HCT116 (cell line): ENCODE measurements around the gene STK36.

Experiments
- CBX3 ChIP-seq: IDR thresholded peaks from 2 replicates; pipeline ENCODE4 v1.6.1; 2012; ENCODE audit warnings: low read depth
- CEBPB ChIP-seq: IDR thresholded peaks from 2 replicates; pipeline ENCODE4 v1.6.1; 2012; ENCODE audit warnings: low read depth
- EZH2 ChIP-seq: fragments of 200-600 bp; sonication (generic); IDR thresholded peaks from 2 replicates; pipeline ENCODE4 v1.6.1; 2017; ENCODE audit warnings: antibody characterized with exemption, mixed run types
- EZH2phosphoT487 ChIP-seq: fragments of 200-600 bp; IDR thresholded peaks from 2 replicates; pipeline ENCODE4 v1.6.1; 2018; ENCODE audit warnings: antibody characterized with exemption, borderline replicate concordance
- POLR2A ChIP-seq: IDR thresholded peaks from 2 replicates; pipeline ENCODE4 v1.7.0; 2011; ENCODE audit warnings: borderline replicate concordance; ENCODE audit not compliant: insufficient read depth, insufficient read length; ENCODE audit errors: extremely low read depth
- POLR2AphosphoS5 ChIP-seq: IDR thresholded peaks from 2 replicates; pipeline ENCODE4 v1.6.1; 2011; ENCODE audit warnings: mild to moderate bottlenecking, low read depth, low read length, moderate library complexity
- RAD21 ChIP-seq: IDR thresholded peaks from 2 replicates; pipeline ENCODE4 v1.6.1; 2012; ENCODE audit warnings: low read depth, mild to moderate bottlenecking
- SP1 ChIP-seq: IDR thresholded peaks from 2 replicates; pipeline ENCODE4 v1.6.1; 2012; ENCODE audit warnings: low read depth
- TCF7L2 ChIP-seq: IDR thresholded peaks from 2 replicates; pipeline ENCODE4 v1.7.0; 2011; ENCODE audit warnings: borderline replicate concordance, inconsistent platforms; ENCODE audit not compliant: insufficient read depth, insufficient read length; ENCODE audit errors: extremely low read depth
- YY1 ChIP-seq: IDR thresholded peaks from 2 replicates; pipeline ENCODE4 v1.6.1; 2011; ENCODE audit warnings: low read length, low read depth, moderate library complexity, mild to moderate bottlenecking; ENCODE audit not compliant: insufficient replicate concordance; ENCODE audit errors: extremely low read depth
- ZFX ChIP-seq: fragments of 450-650 bp; IDR thresholded peaks from 2 replicates; pipeline ENCODE4 v1.6.1; 2017
- TF ChIP-seq, protein P1 (sequence below), 3 experiments: fragments of 200-600 bp in 1 of 3; sonication (generic) in 1 of 3; IDR thresholded peaks in 2 of 3; conservative IDR thresholded peaks in 1 of 3; 2 replicates each; pipeline ENCODE4 v1.5.1; 2012 to 2017; ENCODE audit warnings: low read depth in 2 of 3, low read length in 2 of 3, antibody characterized with exemption in 1 of 3, borderline replicate concordance in 1 of 3, control low read depth in 1 of 3, mild to moderate bottlenecking in 1 of 3, mixed read lengths in 1 of 3, mixed run types in 1 of 3, moderate library complexity in 1 of 3; ENCODE audit not compliant: insufficient read depth in 1 of 3
- TF ChIP-seq, protein P2 (sequence below): IDR thresholded peaks from 2 replicates; pipeline ENCODE4 v1.6.1; 2012

GRCh38 chr2:218748741-218749441 is 77.0 kb downstream of the STK36 start:
- TF ChIP-seq POLR2A (no peak), EZH2 (no peak), EZH2phosphoT487 (no peak), CBX3 (no peak), TCF7L2 (no peak), POLR2AphosphoS5 (no peak), CEBPB (no peak), SP1 (no peak), YY1 (no peak), ZFX (no peak), RAD21 (no peak)
- TF ChIP-seq, protein P1, sequence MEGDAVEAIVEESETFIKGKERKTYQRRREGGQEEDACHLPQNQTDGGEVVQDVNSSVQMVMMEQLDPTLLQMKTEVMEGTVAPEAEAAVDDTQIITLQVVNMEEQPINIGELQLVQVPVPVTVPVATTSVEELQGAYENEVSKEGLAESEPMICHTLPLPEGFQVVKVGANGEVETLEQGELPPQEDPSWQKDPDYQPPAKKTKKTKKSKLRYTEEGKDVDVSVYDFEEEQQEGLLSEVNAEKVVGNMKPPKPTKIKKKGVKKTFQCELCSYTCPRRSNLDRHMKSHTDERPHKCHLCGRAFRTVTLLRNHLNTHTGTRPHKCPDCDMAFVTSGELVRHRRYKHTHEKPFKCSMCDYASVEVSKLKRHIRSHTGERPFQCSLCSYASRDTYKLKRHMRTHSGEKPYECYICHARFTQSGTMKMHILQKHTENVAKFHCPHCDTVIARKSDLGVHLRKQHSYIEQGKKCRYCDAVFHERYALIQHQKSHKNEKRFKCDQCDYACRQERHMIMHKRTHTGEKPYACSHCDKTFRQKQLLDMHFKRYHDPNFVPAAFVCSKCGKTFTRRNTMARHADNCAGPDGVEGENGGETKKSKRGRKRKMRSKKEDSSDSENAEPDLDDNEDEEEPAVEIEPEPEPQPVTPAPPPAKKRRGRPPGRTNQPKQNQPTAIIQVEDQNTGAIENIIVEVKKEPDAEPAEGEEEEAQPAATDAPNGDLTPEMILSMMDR (IDR thresholded peaks at IDR 0.05 in 2 of 3, conservative IDR thresholded peaks at IDR 0.05 in 1 of 3; ENCODE audit: borderline replicate concordance in 1 of 3, insufficient read depth in 1 of 3, low read depth in 2 of 3, low read length in 2 of 3), result no peak
- TF ChIP-seq, protein P2, sequence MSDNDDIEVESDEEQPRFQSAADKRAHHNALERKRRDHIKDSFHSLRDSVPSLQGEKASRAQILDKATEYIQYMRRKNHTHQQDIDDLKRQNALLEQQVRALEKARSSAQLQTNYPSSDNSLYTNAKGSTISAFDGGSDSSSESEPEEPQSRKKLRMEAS, result no peak
